Prostate gland (tissue), 2 donors: Measurements from ENCODE around the gene ARMC9. TPM values are rescaled to one million over a fixed set of nuclear protein-coding genes. Genes with fewer than 3 reads are reported as not detected.

ENCODE experiments used
- DNase-seq: peaks from one replicate; pipeline ENCODE4 v3.0.0-alpha.2; 2019; ENCODE audit warnings: low spot score
- H3K27ac ChIP-seq, 2 donors: fragments of 200-600 bp; sonication (generic); 2 replicates each; pipeline ENCODE4 v1.5.1; 2017 to 2019
- H3K27me3 ChIP-seq: fragments of 200-600 bp; sonication (generic); replicated peaks from 2 replicates; pipeline ENCODE4 v1.5.1; 2019; ENCODE audit not compliant: insufficient read depth
- H3K36me3 ChIP-seq, 2 donors: fragments of 200-600 bp; sonication (generic); 1 replicate in 1 of 2; 2 replicates in 1 of 2; pipeline versions ENCODE4 v1.5.1 to v1.8.1; 2017 to 2019
- H3K4me1 ChIP-seq: fragments of 200-600 bp; sonication (generic); replicated peaks from 2 replicates; pipeline ENCODE4 v1.5.1; 2019
- H3K4me3 ChIP-seq, 2 donors: fragments of 200-600 bp; sonication (generic); 2 replicates each; pipeline ENCODE4 v1.5.1; 2017 to 2019
- H3K9me3 ChIP-seq: fragments of 200-600 bp; sonication (generic); 2 replicates; pipeline ENCODE4 v1.5.1; 2017
- POLR2A ChIP-seq: fragments of 450-650 bp; IDR thresholded peaks from one replicate; pipeline ENCODE4 v1.6.1; 2016; ENCODE audit warnings: antibody characterized with exemption, mild to moderate bottlenecking
- POLR2AphosphoS5 ChIP-seq: sonication (generic); formaldehyde crosslinking; IDR thresholded peaks from one replicate; pipeline ENCODE4 v1.6.1; 2017; ENCODE audit warnings: antibody characterized with exemption
- WGBS: methylation state at CpG from one replicate; pipeline ENCODE4 v1.1.5; 2018; 5-methylcytosine and 5-hydroxymethylcytosine counted together
- intact Hi-C: fragments of 100-400 bp; cut with DNase I; formaldehyde crosslinking; loops from one replicate; pipeline ENCODE4 v1.14.2; 2022
- total RNA-seq, 2 donors: library from RNA; depleted of rRNA; stranded (reverse); fragments of >200 nt; gene quantifications; one replicate each; pipeline ENCODE4 v1.1.0, GENCODE V29; 2016
- TF ChIP-seq, protein P1 (sequence below), 4 experiments: fragments of 200-600 bp in 2 of 4; fragments of 450-650 bp in 2 of 4; sonication (generic) in 2 of 4; IDR thresholded peaks; 1 replicate in 3 of 4; 2 replicates in 1 of 4; pipeline ENCODE4 v1.5.1; 2016 to 2019; ENCODE audit warnings: antibody characterized with exemption in 4 of 4, mild to moderate bottlenecking in 2 of 4, moderate library complexity in 2 of 4

The ARMC9 gene
- total RNA-seq, 2 donors from 2014 or later, result 11.3 to 40.0 TPM

DNA sequence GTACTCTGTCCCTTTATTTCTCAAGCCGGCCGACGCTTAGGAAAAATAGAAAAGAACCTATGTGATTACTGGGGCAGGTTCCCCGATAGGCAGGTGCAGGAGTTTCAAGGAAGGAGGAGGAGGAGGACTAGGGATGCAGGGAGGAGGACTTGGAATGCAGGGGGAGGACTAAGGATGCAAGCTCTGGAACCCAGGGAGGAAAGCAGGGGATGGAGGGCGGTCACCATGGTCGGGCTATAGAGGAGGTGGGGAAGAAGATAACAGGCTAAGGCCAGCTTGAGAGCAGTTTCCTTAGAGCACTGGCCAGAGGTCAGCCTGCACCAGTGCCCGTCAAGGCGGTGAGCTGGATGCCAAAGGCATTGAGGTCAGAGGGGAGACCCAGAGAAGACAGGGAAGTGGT lies 178.4 kb downstream of the ARMC9 start:
- no peak for DNase-seq
- no peak overlapping the region for H3K4me3 ChIP-seq
- H3K4me1 ChIP-seq, result no peaks in the 10 kb centered on the region
- TF ChIP-seq, protein P1, sequence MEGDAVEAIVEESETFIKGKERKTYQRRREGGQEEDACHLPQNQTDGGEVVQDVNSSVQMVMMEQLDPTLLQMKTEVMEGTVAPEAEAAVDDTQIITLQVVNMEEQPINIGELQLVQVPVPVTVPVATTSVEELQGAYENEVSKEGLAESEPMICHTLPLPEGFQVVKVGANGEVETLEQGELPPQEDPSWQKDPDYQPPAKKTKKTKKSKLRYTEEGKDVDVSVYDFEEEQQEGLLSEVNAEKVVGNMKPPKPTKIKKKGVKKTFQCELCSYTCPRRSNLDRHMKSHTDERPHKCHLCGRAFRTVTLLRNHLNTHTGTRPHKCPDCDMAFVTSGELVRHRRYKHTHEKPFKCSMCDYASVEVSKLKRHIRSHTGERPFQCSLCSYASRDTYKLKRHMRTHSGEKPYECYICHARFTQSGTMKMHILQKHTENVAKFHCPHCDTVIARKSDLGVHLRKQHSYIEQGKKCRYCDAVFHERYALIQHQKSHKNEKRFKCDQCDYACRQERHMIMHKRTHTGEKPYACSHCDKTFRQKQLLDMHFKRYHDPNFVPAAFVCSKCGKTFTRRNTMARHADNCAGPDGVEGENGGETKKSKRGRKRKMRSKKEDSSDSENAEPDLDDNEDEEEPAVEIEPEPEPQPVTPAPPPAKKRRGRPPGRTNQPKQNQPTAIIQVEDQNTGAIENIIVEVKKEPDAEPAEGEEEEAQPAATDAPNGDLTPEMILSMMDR (IDR thresholded peaks at IDR 0.05), result no peak
- TF ChIP-seq POLR2A (no peak), POLR2AphosphoS5 (no peak)
- whole genome bisulfite sequencing, result 64% methylated on average over 8 of the region's 8 CpGs
- intact Hi-C loops, result no loop called here
- no peaks in the 10 kb centered on the region for H3K27me3 ChIP-seq
- H3K9me3 ChIP-seq, result no peaks in the 10 kb centered on the region
- no peak overlapping the region for H3K27ac ChIP-seq
- no peaks in the 10 kb centered on the region for H3K36me3 ChIP-seq

DNA sequence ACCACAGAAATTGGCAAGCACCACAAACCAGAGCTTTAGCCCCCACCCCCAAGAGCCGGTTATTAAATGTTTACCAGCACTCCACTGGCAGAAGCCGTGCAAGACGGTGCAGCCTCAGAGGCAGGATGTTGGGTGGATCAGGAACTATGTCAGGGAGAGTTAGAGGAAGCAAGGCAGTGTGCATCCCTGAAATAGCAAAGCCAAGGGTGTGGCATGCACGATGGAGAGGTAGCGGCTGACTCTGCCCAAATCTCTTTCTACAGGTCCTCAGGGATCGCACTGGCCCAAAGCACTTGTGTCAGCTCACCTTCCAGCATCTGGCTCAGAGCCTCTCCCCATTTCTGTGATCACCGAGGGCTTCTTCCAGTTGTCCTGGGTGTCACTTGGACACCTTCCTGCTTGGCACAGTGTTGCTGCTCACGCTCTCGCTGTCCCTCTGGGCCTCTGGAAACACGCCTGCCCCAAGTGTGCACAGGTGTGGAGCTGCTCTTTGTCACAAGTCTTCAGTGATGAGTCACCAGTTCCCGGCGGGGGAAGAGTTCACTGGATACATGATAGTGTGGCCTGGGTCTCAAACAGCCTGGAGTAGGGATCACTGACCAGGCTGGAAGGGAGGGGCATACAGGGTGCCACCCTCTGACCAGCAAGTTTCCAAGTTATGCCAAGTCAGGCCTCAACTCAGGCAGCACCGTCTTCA lies 179.7 kb downstream of the ARMC9 start:
- no peaks in the 10 kb centered on the region for H3K27me3 ChIP-seq
- no peak overlapping the region for H3K4me3 ChIP-seq
- WGBS, result 63% methylated on average over 13 of the region's 13 CpGs
- no peak for DNase-seq
- H3K4me1 ChIP-seq, result no peaks in the 10 kb centered on the region
- H3K36me3 ChIP-seq, result no peaks in the 10 kb centered on the region
- no peaks in the 10 kb centered on the region for H3K9me3 ChIP-seq
- TF ChIP-seq POLR2AphosphoS5 (no peak), POLR2A (no peak)
- TF ChIP-seq, protein P1 (IDR thresholded peaks at IDR 0.05), result no peak
- no peak overlapping the region for H3K27ac ChIP-seq
- intact Hi-C loops, result no loop called here

DNA sequence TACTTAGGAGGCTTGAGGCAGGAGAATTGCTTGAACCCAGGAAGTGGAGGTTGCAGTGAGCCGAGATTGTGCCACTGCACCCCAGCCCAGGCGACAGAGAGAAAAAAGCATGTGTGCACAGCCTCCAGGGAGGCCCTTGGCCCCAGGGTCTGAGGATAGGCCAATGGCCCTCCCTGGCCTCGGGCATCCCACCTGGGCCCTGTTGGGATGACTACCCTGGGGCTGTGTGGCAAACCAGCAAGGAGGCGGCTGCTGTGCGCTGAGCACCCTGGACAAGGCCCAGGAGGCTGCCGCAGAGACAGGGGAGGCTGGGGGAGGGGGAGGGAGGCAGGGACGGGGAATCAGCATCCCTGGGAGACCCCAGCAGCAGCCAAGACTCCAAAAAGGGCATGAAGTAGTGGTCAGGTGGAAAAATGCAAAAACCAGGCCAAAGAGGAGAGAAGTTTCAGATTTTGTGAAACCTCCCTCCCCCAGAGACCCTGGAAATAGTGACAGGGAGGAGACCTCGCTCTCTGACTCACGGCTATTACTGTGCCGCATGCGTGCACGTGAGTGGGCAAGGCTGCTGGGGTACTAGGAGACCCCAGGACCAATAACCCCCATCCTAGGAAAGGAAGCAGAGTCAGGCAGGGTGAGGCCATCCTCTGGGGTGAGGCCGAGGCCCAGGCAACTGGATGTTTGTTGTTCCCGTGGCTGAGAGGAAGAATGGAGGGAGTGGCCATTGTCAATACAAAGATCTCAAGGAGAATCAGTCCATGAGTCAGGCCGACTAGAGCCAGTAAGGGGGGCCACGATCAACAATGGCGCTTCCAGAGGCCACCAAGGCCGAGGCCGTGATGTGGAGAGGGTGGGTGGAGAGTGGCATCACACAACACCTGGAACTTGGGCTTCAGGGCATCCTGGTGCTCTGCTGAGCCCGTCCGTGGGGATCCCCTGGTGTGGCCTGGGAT lies 181.1 kb downstream of the ARMC9 start:
- no peaks in the 10 kb centered on the region for H3K4me1 ChIP-seq
- no peaks in the 10 kb centered on the region for H3K36me3 ChIP-seq
- no peak for TF ChIP-seq POLR2A
- TF ChIP-seq POLR2AphosphoS5, result no peak
- TF ChIP-seq, protein P1 (IDR thresholded peaks at IDR 0.05), result no peak
- WGBS, result 84% methylated on average over 18 of the region's 21 CpGs
- no peaks in the 10 kb centered on the region for H3K9me3 ChIP-seq
- H3K27ac ChIP-seq, result no peak overlapping the region
- H3K27me3 ChIP-seq, result no peaks in the 10 kb centered on the region
- intact Hi-C loops, result no loop called here
- DNase-seq, result no peak
- no peak overlapping the region for H3K4me3 ChIP-seq

DNA sequence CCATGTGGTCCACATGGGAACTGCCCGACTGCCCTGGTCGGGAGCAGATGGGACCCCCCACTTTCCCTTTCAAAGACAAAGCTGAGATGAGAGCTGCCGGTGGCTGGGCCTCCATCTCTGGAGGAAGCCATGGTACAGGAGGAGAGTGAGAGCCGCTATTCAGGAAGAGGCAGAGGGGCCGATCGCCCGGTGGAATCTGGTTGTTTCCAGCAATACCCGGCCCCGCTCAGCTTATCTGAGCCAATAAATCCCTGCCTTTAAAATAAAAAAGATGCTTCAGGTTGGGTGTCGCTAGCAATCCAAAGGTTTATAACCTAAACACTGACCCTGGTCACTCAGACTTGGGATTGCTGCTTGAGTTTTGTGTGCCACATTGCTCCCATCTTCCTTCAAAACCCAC lies 181.9 kb downstream of the ARMC9 start:
- 91% methylated on average over 10 of the region's 10 CpGs for WGBS
- Histone ChIP-seq H3K4me1 (no peaks in the 10 kb centered on the region), H3K27me3 (no peaks in the 10 kb centered on the region), H3K27ac (no peak overlapping the region), H3K36me3 (no peaks in the 10 kb centered on the region), H3K9me3 (no peaks in the 10 kb centered on the region), H3K4me3 (no peak overlapping the region)
- intact Hi-C loops, result no loop called here
- TF ChIP-seq POLR2AphosphoS5, result no peak
- TF ChIP-seq, protein P1 (IDR thresholded peaks at IDR 0.05), result no peak
- TF ChIP-seq POLR2A, result no peak
- DNase-seq, result no peak
